Activated CD4-positive, alpha-beta T cell treated with anti-CD3 and anti-CD28 coated beads for 48 hours (primary cell): ENCODE data around the gene BICRA.
A peak's percentile ranks its signal among the peaks of the same experiment; 100 is the strongest.
"Not testable (repeated sequence)": the region's sequence is repeated elsewhere in the genome, so short reads cannot be mapped to it uniquely, and the experiment has no call there.

ENCODE experiments used
- DNase-seq: peaks from one replicate; pipeline ENCODE4 v3.0.0-alpha.2; 2020

BICRA gene

DNA sequence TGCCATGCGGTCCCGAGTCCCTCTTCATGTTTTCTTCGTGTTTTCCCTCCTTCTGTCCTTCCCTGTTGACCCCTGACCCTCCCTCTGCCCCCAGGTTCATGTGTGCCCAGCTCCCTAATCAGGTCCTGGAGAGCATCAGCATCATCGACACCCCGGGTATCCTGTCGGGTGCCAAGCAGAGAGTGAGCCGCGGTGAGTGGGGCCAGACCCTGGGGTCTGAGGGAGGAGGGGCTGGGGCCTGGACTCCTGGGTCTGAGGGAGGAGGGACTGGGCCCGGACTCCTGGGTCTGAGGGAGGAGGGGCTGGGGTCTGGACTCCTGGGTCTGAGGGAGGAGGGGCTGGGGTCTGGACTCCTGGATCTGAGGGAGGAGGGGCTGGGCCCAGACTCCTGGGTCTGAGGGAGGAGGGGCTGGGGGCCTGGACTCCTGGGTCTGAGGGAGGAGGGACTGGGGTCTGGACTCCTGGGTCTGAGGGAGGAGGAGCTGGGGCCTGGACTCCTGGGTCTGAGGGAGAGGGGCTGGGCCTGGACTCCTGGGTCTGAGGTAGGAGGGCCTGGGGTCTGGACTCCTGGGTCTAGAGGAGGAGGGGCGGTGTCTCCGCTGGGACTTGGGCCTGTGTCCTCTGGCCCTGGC is 109.6 kb downstream of the BICRA start:
- not testable (repeated sequence) for DNase-seq

DNA sequence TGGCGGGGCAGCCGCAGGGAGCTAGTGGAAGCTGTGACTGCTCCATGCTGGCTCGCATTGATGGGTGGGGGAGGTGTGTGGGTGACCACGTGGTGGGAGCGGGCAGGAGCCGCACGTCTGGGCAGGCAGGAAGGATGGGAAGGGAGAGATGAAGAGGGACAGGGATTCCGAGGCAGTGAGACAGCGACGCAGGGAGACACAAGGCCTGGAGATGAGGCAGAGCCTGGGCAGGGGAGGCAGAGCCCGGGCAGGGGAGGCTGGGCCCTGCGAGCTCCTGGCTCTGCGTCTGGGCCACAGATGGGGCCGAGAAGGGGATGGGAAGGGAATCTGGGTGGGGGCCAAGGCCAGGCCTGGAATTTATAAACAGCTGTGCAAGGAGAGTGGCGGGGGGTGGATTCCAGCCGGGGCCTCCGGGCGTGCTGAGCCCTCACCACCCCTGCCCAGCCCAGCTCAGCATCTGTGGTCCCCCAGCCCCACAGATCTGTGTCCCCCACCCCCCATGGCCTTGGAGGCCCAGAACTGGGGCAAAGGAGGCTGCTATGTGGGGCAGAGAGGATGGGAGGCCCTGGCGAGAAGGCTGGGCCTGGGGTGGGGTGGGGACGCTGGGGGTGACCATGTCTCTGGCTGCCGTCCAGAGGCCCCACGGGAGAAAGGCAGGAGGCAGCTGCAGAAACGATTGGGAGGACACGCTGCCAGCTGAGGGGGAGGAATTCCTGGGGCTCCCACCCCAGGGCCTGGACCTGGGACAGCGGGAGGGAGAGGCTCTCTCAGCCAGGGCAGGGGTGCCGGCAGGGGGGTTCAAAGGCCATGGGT is 110.3 kb downstream of the BICRA start:
- no peak for DNase-seq

DNA sequence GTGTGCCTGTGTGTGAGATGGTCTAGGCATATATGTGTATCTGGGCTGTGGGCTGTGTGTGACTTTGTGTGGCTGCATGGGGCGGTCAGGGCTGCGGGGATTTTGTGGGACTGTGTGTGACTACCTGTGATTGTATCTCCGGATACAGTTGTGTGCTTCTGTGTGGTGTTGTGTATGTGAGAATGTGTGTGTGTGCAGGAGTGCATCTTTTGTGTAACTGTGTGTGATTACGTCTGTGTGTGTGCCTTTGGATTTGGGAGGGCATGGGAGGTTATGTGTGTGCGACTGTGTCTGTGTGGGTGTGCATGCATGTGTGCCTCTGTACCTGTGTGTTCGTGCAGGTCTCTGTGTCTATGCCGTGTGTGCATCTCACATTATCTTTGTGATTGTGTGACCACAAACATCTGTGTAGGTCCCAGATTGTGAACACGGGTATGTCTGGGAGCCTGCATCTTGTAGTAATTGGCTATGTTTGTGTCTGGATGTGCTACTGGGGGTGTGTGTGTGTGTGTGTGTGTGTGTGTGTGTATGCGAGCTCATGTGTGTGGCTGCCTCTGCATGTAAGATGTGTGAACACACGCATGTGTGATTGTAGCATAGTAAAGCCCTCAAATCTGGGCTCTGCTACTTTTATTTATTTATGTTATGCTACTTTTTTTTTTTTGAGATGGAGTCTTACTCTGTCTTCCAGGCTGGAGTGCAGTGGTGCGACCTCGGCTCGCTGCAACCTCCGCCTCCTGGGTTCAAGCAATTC is 111.9 kb downstream of the BICRA start:
- DNase-seq, result no peak

DNA sequence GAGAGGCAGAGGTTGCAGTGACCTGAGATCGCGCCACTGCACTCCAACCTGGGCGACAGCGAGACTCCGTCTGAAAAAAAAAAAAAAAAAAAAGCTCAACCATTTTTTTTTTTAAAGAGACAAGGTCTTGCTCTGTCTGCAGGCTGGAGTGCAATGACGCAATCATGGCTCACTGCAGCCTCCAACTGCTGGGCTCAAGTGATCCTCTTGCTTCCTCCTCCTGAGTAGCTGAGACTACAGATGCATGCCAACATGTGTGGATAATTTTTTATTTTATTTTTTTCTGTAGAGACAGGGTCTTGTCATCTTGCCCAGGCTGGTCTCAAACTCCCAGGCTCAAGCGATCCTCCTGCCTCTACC is 114.6 kb downstream of the BICRA start:
- peak; percentile 55 for DNase-seq

DNA sequence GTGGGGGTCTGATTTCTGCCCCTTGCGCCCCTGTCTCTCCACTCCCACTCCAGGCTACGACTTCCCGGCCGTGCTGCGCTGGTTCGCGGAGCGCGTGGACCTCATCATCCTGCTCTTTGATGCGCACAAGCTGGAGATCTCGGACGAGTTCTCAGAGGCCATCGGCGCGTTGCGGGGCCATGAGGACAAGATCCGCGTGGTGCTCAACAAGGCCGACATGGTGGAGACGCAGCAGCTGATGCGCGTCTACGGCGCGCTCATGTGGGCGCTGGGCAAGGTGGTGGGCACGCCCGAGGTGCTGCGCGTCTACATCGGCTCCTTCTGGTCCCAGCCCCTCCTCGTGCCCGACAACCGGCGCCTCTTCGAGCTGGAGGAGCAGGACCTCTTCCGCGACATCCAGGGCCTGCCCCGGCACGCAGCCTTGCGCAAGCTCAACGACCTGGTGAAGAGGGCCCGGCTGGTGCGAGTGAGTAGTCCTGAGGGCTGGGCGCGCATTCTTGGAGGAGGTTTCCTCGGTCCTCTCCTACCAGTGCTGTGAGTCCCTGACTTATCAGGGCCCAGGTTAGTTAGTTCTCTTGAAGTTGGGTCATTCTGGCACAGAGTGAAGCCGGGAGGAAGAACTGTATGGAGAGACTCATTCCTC is 116.9 kb downstream of the BICRA start:
- DNase-seq, result no peak

DNA sequence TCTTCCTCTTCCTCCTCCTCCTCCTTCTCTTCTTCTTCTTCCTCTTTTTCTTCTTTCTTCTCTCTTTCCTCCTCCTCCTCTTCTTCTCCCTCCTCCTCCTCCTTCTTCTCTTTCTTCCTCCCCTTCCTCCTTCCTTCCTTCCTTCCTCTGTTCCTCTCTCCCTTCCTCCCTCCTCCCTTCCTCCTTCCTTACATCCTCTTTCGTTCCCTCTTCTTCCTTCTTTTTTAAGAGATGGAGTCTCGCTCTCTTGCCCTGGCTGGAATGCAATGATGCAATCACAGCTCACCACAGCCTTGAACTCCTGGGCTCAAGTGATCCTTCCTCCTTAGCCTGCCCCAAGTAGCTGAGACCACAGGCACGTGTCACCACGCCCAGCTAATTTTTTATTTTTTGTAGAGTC is 117.5 kb downstream of the BICRA start:
- no peak for DNase-seq

DNA sequence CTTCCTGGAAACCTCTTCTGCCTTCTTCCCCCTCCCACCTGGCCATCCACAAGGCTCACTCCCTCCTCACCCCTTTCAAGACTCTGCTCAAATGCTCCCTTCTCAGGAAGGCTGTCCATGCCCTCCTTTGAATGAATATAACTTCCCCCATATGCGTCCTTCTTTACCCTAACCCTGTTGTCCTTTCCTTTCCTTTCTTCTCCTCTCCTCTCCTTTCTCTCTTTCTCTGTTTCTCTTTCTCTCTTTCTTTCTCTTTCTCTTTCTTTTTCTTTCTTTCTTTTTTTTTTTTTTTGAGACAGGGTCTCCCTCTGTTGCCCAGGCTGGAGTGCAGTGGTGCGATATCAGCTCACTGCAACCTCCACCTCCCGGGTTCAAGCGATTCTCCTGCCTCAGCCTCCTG is 119.4 kb downstream of the BICRA start:
- not testable (repeated sequence) for DNase-seq

DNA sequence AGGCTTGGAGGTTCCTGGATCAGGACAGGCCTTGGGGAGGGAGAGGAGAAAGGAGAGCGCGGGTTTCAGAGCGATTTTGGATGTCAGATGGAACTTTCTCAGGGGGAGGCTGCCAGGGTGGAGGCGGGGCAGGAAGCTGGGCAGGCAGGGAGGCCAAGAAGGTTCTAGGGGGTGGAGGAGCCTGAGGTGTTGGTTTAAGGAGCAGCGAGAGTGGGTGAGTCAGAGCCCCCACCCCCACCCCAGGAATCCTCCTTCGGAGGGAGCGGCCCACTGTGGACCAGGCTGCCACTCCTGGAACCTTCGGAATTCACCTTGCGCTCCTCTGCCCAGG is 120.5 kb downstream of the BICRA start:
- DNase-seq, result peak; percentile 47

DNA sequence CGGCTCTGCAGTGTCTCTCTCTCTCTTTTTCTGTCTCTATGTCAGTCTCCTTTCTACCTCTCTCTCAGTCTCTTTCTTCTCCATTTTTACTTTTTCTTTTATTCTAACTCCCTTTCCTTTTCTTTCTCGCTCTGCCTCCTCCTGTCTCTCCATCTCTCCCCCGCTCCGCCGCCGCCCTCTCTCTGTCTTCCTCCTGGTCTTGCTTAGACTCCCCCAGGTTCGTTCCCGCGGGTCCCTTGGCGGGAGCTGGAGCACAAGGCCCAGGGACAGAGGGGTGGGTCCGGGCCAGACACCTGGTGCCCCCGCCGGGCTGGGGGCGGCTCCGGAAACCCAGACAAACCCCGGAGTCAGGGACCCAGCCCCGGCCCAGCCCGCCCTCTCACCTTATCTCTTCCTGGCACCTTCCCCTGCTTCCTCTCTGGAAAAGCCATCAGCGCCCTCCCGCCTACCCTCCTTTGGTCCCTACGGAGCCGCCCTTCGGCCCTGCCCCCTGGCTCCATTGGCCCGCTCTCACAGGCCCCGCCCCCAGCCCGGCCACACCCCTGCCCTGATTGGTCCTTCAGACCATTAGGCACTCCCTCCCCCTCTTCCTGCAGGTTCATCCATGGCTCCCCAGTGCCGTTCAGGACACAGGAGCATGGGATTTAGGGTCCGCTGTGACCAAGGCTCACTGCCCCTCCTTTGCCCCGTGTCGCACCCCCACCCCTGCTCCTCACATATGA is 121.0 kb downstream of the BICRA start:
- DNase-seq, result peak; percentile 87

DNA sequence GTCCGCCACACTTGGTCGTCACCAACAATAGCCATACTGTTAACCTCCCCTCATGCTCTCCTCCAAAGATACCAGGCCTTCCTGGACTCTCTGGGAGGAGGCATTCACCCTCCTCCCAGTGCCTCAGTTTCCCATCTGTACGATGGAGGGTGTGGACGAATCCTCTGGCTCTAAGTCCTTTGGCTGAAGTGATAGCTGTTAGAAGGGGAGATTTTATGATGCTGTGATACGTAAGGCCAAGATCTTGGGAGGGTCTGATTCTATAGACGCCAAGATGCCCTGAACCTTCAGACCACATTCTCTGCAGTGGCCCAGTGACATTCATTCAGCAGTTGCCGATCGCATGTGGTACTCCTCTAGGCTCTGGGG is 121.6 kb downstream of the BICRA start:
- DNase-seq, result no peak

DNA sequence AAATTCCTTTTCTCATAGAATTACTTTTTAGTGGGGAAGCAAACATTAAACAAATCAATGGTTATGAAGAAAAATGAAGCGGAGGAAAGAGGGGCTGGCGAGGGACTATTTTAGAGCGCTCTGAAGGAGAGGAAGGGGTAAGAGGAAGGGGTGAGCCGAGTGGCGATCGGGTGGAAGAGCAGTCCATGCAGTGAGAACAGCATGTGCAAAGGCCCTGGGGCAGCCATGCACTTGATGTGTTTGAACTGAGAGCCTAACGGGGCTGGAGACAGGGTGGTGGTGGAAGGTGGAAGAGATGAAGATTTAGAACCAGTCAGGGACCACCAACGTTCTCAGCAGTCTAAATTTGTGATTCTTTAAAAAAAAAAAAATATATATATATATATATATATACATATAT is 122.0 kb downstream of the BICRA start:
- no peak for DNase-seq

DNA sequence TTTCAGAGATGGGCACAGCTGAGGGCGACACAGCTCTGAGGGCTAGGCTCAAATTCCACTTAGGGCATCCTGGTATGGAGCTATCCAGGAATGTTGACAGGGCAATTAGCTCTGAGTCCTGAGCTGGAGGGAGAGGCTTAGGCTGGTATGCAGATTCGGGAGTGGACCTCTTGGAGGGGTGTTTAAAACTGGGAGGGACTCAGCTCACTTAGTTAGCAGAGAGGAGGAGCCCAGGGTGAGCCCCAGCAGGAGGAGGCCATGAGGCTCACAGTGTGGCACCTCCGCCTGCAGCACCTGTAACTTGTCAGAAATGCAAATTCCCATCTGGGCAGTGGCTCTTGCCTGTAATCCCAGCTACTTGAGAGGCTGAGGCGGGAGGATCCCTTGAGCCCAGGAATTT is 126.2 kb downstream of the BICRA start:
- no peak for DNase-seq

DNA sequence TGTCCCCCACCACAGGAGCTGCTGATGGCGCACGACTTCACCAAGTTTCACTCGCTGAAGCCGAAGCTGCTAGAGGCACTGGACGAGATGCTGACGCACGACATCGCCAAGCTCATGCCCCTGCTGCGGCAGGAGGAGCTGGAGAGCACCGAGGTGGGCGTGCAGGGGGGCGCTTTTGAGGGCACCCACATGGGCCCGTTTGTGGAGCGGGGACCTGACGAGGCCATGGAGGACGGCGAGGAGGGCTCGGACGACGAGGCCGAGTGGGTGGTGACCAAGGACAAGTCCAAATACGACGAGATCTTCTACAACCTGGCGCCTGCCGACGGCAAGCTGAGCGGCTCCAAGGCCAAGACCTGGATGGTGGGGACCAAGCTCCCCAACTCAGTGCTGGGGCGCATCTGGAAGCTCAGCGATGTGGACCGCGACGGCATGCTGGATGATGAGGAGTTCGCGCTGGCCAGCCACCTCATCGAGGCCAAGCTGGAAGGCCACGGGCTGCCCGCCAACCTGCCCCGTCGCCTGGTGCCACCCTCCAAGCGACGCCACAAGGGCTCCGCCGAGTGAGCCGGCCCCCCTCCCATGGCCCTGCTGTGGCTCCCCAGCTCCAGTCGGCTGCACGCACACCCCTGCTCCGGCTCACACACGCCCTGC is 132.1 kb downstream of the BICRA start:
- DNase-seq, result no peak

DNA sequence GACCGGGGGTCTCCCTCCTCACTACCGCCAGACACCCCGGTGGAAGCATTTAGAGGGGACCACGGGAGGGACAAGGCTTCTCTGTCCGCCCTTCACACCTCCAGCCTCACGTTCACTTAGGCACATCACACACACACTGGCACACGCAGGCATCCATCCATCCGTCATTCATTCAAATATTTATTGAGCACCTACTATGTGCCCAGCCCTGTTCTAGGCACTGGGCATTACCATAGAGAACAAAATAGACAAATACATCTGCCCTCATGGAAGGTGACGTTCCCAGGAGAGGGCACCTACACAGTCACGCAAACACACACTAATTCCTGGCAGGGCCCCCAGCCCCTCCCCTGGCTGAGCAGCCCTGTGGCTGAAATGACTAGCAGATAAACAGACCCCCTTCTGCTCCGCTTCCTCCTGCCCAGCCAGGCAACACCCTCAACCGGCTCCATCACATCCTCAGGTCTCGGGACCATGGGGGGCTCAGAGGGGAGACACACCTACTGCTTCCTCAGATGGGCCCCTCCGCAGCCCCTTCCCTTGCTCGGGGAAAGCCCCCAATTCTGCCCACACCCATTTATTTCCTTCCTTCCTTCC is 132.7 kb downstream of the BICRA start:
- no peak for DNase-seq

DNA sequence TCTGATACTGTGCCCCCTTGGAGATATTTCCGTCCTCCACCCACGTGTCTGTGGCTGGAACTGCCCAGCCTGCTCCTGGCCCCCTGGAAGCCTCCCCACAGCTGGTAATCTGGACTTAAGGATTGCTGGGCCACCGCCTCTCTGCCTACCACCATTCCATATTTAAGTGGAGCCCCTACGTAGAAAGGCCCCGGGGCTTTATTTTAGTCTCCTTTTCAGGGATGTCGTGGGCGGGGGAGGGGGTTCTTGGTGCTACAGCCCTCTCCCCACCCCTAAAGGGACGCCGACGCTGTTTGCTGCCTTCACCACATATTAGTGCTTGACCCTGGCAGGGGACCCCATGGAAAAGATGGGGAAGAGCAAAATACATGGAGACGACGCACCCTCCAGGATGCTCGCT is 133.7 kb downstream of the BICRA start:
- no peak for DNase-seq

DNA sequence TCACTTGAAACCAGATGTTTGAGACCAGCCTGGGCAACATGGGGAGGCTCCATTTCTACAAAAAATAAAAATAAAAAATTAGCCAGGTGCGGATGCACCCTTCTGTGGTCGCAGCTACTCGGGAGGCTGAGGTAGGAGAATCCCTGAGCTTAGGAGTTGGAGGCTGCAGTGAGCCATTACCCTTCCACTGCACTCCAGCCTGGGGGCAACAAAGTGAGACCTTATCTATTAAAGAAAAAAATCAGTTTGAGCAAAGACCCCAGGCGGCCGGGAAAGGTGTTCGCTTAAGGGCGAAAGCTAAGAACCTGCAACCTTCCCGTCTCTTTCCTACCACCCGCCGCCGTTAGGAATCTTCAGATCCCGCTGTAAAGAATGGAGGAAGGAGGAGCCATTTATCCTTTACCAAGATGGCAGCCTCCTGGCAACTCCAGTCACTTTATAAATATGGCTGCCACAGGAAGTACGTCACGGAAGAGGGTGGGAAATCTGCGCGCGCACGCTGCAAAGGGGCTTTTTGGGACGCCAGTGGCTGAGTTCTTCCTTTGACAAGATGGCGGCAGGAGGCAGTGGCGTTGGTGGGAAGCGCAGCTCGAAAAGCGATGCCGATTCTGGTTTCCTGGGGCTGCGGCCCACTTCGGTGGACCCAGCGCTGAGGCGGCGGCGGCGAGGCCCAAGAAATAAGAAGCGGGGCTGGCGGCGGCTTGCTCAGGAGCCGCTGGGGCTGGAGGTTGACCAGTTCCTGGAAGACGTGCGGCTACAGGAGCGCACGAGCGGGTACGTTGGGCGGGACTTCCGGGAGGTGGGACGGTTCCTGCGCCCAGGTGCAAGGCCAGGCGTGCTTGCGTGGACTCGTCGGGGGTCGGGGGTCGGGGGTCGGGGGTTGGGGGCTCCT is 136.3 kb downstream of the BICRA start, which contains the start of gene NOP53:
Gene NOP53 (plus strand): TSS at position 537 of the 892 bp plus-strand sequence. CDS start 14 bp downstream, at position 551.
- peak; percentile 98 for DNase-seq

DNA sequence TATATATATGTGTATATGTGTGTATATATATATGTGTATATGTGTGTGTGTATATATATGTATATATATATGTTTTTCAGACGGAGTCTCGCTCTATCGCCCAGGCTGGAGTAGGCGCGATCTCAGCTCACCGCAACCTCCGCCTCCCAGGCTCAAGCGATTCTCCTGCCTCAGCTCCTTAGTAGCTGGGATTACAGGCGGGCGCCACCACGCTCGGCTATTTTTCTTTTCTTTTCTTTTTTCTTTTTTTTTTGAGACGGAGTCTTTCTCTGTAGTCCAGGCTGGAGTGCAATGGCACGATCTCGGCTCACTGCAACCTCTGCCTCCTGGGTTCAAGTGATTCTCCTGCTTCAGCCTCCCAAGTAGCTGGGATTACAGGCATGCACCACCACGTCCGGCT is 137.2 kb downstream of the BICRA start:
- DNase-seq, result not testable (repeated sequence)

DNA sequence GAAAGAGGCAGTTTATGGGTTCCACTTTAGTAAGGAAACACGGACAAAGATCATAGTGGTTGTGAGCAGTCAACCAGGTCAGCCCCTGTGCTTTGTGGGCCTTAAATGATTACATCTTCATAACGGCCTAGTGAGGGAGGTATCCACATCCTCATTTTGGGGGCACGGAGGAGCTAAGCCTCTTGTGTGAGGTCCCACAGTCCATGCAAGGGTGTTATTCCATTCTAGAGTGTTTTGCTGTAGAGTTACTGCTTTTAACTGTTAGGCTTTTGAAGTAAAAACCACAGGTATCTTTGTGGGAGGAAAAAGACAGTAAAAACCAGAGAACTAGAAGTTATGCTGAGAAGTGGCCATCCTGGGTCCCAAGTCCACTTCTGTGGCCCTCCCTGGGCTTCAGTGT is 140.4 kb downstream of the BICRA start:
- no peak for DNase-seq

DNA sequence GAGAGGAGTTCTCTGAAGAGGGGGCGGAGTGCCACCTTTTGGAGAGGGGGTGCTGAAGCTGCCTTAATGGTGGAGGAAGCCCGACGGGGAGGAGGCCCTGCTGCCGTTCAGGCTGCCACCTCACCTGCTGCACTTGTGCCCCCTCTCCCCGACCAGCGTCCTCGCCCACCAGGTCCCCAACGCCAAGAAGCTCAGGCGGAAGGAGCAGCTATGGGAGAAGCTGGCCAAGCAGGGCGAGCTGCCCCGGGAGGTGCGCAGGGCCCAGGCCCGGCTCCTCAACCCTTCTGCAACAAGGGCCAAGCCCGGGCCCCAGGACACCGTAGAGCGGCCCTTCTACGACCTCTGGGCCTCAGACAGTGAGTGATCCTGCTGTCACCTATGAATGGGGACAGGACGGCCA is 141.8 kb downstream of the BICRA start:
- DNase-seq, result no peak

DNA sequence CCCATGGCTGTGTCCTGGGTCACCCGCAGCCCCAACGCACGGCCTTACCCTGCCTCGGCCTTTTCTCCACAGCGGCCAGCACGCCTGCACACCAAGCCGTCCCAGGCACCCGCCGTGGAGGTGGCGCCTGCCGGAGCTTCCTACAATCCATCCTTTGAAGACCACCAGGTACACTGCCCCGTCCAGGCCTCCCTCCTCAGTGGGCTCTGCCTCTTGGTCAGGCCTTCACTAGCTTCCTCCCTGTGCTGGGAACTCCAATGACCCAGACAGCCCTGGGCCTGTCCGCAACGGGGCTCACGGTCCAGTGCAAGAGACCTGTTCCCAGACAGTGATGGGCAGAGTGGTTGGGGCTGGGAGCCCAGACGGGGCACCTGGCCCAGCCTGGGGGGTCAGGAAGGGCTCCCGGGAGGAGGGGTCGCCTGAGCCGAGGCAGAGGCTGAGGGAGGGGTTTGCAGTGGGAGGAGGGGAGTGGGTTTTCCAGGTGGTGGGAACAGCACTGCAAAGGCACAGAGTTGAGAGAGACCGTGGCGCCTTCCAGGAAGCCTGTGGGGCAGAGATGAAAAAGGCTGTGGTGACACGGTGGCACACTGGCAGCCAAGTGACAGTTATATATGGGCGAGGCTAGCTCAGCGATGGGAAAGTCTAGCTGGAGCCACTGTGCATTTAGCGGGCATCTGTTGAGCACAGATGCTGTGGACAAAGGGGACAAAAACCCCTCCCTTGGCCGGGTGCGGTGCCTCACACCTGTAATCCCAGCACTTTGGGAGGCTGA is 143.7 kb downstream of the BICRA start:
- DNase-seq, result no peak
